Activated T-helper 1 cell treated with Interleukin-2 at 50 U/mL for 16 hours (primary cell): ENCODE results near the gene RIPOR1.
"Not testable (repeated sequence)": the region's sequence is repeated elsewhere in the genome, so short reads cannot be mapped to it uniquely, and the experiment has no call there.

Source experiments
- DNase-seq: peaks from one replicate; pipeline ENCODE4 v3.0.0-alpha.2; 2020; ENCODE audit warnings: low read depth

RIPOR1 gene

DNA sequence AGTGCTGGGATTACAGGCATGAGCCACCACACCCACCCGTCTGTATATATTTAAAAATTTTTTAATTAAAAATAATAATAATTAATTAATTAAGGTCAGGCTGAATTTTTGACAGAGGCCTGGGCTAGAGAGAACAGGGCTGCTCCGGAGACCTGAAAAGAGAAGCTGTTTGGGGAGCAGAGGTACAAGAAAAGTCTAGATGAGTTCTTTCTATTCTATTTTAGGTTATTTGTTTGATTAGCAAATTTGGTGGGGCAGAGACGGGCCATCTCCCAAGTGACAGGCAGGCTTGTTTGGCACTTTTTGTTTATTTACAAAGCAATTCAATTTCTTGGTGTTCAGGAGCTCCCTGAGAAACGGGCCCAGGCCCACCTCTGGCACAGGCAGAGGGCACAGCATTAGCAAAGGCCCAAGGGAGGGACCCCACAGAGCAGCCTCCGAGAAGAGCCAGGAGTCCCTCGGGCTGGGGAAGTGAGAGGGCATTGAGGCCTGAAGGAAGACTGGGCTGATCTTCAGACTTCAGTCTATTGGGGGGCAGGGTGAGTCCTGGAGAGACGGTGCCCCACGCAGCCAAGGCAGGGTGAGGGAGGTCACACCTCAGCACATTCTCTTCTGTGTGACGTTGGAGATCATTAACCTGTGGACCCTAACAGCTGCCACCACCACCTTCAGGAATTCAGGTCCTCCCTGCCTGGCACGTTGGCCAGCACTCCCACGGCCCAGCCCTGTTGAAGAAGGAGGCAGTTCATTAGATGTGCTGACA, 10.8 kb upstream of the RIPOR1 start:
- DNase-seq, result no peak

DNA sequence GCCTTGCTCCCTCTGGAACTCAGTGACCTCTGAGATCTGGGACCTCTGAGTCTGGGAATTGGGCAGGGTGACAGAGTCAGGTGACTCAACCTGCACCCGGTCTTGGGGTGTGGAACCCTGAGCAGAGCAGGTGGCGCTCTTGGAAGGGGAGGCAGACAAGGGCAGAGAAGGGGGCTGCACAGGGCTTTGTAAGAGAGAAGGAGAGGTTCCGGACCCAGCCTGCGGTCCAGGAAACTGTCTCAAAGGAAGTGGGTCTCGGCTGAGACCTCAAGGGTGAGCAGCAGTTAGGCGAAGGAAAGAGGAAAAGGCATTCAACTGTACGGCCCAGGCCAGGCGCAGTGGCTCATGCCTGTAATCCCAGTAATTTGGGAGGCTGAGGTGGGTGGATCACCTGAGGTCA, 10.0 kb upstream of the RIPOR1 start:
- DNase-seq, result no peak

DNA sequence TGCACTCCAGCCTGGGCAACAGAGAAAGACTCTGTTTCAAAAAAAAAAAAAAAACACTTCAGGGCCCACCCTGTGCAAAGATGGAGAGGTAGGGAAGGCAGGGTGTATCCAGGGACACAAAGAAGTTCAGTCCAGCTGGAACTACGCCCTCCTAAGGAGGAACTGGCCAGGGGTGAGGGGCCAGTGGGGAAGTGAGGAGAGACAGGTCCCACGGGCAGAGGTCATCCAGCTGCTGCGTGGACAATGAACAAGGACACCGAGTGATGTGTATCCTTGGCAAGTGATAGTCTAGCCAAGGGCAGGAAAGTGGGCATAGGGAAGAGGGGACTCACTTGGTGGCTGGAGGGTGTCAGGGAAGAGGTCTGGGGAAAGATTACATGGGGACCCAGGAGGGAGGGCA, 9.4 kb upstream of the RIPOR1 start:
- no peak for DNase-seq

DNA sequence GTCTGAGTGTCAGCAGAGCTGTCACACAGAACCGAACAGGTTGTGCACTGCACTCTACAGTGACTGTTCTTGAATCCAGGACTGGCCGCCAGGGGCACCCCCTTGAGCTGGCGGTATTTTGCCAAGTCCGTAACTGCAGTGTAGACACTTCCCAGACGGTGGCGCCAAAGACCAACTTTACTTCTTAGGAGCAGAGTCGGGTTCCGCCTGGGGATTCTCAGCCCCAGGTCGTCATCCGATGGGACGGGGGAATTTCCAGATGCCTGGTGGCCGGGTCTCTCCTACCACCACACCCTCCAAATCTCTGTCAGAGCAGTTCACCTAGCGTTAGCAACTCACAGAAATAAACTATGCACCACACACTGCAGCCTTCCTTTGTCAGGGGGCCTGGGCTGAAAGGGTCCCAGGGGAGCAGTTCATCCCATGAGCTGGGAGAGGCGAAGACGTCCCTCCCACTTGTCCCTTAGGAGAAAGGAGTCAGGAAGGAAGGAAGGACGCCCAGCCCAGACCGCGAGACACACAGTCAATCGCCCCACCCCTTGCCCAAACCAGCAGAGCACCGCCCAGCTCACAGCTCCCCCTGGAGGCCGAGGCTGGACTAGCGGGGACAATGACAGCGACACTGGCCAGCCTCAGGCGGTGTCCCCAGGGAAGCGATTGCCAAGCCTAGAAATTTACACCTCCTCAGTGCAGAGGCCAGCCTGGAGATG, 7.4 kb upstream of the RIPOR1 start:
- peak; percentile 91 for DNase-seq

DNA sequence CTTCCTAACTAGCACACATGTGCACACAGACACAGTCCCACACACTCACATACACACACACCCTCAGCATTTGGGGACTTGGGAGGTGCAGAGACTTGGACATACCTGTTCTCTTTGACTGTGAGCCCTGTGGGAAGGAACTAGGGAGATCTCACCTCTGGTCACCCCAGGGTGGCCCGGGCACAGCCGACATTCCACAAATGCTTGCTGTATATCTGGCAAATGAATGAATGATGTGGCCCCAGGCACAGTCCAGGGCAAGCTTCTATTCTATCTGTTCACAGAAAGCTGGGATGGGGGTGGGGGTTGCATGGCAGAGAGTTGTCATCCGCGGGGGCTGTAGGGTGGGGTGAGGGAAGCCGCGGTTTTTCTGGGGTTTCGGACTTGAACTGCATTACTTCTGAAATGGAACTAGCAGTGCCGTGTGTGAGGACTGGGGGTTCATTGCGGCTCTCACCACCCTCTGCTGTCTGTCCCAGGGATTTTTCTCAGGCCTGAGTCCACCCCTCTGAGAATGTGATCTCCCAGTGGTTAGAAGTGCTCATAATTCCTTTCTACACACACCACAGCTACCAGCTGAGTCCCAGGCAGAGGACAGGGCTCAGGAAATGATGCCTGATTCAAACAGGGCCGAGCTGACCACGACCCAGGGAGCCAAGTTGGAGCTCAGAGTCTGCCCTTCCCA, 3.3 kb upstream of the RIPOR1 start:
- no peak for DNase-seq

- DNase-seq, result no peak
Observed at GRCh38 chr16:67526149-67526791, 2.4 kb upstream of the RIPOR1 start.

DNA sequence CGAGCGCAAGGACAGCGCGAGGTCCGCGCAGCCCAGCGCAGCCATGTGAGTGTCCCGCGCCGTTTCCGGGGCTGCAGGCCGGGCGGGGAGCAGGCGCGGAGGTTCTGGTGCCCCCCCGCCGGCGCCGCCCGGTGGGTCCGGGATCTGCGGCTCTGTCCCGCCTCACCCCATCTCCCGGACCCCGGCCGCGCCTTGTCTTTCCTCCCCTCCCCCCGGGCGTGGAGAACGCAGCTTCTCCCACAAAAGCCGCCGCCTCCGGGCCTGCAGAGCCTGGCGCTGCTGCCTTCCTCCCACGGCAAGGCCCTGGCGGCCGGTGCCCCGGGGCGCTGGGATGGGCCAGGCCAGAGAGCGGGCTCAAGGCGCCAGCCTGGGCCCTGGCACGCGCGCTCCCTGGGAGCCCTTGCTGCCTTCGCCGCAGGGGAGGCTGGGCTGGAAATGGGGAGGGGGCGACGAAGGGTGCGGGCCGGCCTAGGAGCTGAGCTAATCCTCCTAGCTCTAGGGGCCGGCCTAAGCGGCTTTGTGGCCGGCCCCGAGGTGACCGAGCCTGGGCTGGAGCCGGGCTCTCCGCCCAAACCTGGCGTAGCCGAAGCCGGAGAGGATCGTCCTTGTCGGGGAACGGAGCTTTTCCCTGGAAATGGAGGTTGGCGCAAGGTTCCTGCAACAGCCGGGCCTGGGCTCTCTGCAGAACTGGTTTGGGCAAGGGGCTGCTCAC, 397 bp downstream of the RIPOR1 start:
- no peak for DNase-seq

DNA sequence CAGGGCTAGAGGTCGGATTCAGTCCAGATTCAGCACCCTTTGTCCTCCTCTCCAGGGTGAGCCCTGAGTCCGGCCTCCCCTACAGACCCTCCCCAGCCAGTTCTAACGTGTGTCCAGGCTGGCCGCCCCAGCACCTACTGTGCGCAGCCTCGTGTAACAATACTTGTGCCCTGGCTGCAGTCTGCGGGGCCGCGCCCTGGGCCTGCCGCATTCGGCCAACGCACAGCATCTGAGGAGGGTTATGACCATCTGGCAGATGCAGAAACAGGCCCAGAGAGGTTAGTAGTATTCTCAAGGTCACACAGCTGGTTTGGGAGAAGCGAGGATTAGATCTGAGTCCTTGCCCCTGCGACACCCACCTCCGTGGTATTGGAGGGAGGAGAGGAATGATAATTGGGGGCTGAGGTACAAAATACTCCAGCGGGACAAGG, 968 bp downstream of the RIPOR1 start:
- no peak for DNase-seq

DNA sequence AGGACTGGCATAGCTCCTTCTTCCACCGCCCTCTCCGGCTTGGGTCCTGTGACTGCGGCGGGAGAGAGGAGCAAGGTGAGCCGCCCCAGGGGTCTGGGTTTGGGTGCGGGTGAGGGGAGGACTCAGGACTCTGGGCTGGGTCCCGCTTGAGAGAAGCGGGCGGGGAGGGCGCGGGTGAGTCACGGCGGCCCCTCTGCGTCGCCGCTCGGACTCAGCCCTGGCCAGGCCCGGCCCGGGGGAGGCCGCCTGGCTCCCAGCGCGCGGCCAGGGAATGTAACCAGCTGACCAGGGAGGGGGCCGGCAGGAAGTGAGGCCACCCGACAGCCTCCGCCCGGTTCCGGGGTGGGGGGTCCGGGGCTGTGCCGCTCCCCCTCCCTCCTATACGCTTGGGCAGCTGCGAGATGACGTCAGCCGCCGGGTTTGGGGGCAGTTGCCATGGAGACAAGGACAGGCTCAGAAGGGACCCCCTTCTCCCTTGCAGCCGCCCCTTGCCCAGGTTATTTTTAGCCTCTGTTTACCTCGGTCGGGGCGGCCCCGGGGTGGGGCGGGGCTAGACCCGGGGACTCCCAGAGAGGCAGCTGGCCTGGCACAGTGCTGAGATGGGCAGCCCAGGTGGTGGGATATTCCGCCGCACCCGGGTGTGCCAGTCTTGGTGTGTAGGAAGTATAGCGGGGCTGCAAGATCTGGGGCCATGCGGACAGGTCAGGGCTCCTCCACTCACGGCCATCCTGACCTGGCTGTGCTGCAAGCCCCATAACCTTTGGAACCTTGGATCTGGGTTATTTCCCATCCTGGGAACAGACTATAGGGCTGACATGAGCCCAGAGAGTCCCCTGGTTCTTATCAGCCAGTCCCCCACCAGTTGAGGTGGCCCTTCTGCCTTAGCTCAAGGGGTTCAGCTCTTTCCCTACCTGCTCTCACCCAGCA, 1.6 kb downstream of the RIPOR1 start:
- DNase-seq, result no peak

- DNase-seq, result no peak
Observed at GRCh38 chr16:67531247-67531646, 2.6 kb downstream of the RIPOR1 start.

GRCh38 chr16:67533024-67533560, 4.5 kb downstream of the RIPOR1 start:
- DNase-seq, result no peak

DNA sequence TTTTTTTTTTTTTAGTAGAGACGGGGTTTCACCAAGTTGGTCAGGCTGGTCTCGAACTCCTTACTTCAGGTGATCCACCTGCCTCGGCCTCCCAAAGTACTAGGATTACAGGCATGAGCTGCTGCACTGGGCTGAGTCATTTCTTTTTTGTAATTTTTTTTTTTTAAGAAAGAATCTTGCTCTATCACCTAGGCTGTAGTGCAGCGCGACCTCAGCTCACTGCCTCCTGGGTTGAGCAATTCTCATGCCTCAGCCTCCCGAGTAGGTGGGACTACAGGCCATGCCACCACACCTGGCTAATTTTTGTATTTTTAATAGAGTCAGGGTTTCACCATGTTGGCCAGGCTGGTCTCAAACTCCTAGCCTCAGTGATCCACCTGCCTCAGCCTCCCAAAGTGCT, 5.4 kb downstream of the RIPOR1 start:
- DNase-seq, result not testable (repeated sequence)

DNA sequence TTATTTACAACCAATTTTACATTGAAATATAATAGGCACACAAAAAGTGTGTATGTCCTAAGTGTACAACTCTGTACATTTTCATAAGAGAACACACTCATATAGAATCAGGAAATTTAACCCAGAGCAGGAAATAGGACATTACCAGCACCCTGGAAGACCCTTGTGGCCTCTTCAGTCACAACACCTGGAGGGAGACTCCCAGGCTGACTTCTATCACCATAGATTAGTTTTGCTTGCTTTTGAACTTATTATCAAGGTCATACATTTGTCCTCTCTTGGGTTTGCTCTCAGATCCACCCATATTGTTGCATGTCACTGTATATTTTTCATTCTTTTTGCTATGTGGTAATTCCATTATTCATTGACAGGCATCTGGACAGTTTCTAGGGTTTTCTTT, 5.8 kb downstream of the RIPOR1 start:
- DNase-seq, result no peak

- DNase-seq, result no peak
Observed at GRCh38 chr16:67535201-67535600, 6.6 kb downstream of the RIPOR1 start.

DNA sequence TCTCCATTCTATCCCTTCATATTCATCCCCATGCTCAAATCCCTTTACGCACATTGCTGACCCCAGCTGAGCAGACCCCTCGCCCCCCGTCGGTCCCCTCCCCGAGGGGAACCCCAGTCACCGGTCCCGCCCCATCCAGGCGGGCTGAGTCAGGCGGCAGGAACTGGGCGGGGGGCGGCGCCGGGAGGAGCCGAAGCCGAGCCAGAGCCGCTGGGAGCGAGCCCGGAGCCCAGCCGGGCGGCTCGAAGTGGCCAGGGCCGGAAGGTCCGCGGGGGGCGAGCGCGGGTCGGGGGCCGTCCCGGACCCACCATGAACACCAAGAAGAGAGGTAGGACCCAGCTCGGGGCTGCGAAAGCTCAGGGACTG, 8.6 kb downstream of the RIPOR1 start:
- peak; percentile 43 for DNase-seq

GRCh38 chr16:67537636-67538591, 9.3 kb downstream of the RIPOR1 start:
- DNase-seq, result peak; percentile 61

DNA sequence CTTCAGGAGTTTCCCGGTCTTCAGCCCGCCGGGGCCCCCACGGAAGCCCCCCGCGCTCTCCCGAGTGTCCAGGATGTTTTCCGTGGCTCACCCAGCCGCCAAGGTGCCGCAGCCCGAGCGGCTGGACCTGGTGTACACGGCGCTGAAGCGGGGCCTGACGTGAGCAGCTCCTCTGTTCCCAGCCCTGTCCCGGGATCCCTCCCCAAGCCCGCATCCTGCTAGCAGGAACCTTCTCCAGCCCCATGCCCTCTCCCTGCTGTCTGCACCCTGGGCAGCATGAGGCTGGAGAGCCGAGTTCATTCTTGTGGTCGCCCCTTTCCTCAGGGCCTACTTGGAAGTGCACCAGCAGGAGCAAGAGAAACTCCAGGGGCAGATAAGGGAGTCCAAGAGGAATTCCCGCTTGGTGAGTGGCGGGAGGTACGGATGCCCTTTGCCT, 10.1 kb downstream of the RIPOR1 start:
- no peak for DNase-seq

GRCh38 chr16:67539271-67539670, 10.6 kb downstream of the RIPOR1 start:
- no peak for DNase-seq
